ENCODE measurements around the gene TRNAU1AP. TPM values are rescaled to one million over a fixed set of nuclear protein-coding genes. Genes with fewer than 3 reads are reported as not detected.
"Not testable (repeated sequence)": the region's sequence is repeated elsewhere in the genome, so short reads cannot be mapped to it uniquely, and the experiment has no call there.

The TRNAU1AP gene
- total RNA-seq, 2 donors from 2014 or later: 22.1 to 28.6 TPM

DNA sequence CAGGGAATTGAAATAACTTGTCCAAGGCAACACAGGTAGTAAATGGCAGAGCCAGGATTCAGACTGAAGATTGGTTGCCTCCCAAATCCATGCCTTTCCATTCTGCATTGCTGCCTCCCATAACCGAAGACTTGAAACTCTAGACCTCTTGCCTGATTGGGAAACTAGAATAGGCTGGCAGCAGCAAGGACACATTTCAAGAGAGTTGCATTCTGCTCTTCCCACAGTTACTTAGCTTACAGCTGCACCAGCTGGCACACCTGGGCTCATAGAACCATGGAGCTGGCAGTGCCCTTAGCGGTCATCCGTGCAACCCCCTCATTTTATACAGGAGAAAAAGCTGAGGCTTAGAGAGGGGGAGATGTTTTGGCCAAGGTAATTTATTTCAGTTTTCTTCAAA, 8.0 kb downstream of the TRNAU1AP start:
- H3K4me1 ChIP-seq: no peaks in the 10 kb centered on the region
- no peak overlapping the region for H3K9ac ChIP-seq (ENCODE audit: low read depth in 2 of 2, low read length in 2 of 2)
- no peaks in the 10 kb centered on the region for H3K36me3 ChIP-seq
- DNase-seq: no peak
- no peaks in the 10 kb centered on the region for H3K27me3 ChIP-seq
- H3K4me3 ChIP-seq: no peak overlapping the region
- no peaks in the 10 kb centered on the region for H3K9me3 ChIP-seq
- no peak overlapping the region for H3K27ac ChIP-seq
- intact Hi-C loops (cut with DNase I): no loop called here
- no peak for TF ChIP-seq CTCF (IDR thresholded peaks at IDR 0.05)

- no peak for DNase-seq
- intact Hi-C loops (cut with DNase I): no loop called here
- H3K36me3 ChIP-seq: no peaks in the 10 kb centered on the region
Measured at GRCh38 chr1:28564310-28564709, 11.4 kb downstream of the TRNAU1AP start.

DNA sequence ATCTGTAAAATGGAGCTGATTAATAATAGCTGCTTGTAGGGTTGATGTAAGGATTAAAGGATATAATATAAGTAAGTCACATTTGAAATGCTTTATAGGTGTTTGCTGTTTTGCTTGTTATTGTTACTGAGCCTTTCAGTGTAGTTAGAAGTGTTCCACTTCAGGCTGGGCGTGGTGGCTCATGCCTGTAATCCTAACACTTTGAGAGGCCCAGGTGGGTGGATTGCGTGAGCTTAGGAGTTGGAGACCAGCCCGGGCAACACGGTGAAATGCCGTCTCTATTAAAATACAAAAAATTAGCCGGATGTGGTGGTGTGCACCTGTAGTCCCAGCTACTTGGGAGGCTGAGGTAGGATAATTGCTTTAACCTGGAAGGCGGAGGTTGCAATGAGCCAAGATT, 12.2 kb downstream of the TRNAU1AP start:
- Histone ChIP-seq H3K9ac (ENCODE audit: low read depth in 2 of 2, low read length in 2 of 2) (no peak overlapping the region), H3K9me3 (no peaks in the 10 kb centered on the region), H3K4me1 (no peaks in the 10 kb centered on the region), H3K27me3 (no peaks in the 10 kb centered on the region), H3K36me3 (no peaks in the 10 kb centered on the region), H3K27ac (no peak overlapping the region), H3K4me3 (no peak overlapping the region)
- no peak for DNase-seq
- TF ChIP-seq CTCF (IDR thresholded peaks at IDR 0.05): no peak
- intact Hi-C loops (cut with DNase I): no loop called here

More at GRCh38 chr1:28564310-28564709, 11.4 kb downstream of the TRNAU1AP start:
- Histone ChIP-seq H3K27ac (no peak overlapping the region), H3K4me3 (no peak overlapping the region), H3K27me3 (no peaks in the 10 kb centered on the region), H3K9me3 (no peaks in the 10 kb centered on the region), H3K9ac (ENCODE audit: low read depth in 2 of 2, low read length in 2 of 2) (no peak overlapping the region), H3K4me1 (no peaks in the 10 kb centered on the region)
- no peak for TF ChIP-seq CTCF (IDR thresholded peaks at IDR 0.05)

DNA sequence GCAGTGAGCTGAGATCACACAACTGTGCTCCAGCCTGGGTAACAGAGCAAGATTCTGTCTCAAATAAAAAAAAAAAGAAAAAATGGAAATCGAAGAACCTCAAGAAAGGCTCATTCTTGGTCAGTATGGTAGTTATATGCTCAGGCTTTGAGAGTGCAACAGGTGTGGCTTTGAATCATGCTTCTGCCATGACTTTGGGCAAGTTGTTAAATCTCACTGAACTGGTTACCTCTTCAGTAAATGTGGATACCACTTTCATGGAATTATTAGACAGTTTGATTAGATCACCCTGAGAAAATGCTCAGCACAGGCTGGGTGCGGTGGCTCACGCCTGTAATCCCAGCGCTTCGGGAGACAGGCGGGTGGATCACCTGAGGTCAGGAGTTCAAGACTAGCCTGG, 12.8 kb downstream of the TRNAU1AP start:
- Histone ChIP-seq H3K9me3 (no peaks in the 10 kb centered on the region), H3K9ac (ENCODE audit: low read depth in 2 of 2, low read length in 2 of 2) (no peak overlapping the region), H3K4me1 (no peaks in the 10 kb centered on the region), H3K4me3 (no peak overlapping the region), H3K36me3 (no peaks in the 10 kb centered on the region), H3K27me3 (no peaks in the 10 kb centered on the region), H3K27ac (no peak overlapping the region)
- intact Hi-C loops (cut with DNase I): no loop called here
- no peak for DNase-seq
- TF ChIP-seq CTCF (IDR thresholded peaks at IDR 0.05): no peak

DNA sequence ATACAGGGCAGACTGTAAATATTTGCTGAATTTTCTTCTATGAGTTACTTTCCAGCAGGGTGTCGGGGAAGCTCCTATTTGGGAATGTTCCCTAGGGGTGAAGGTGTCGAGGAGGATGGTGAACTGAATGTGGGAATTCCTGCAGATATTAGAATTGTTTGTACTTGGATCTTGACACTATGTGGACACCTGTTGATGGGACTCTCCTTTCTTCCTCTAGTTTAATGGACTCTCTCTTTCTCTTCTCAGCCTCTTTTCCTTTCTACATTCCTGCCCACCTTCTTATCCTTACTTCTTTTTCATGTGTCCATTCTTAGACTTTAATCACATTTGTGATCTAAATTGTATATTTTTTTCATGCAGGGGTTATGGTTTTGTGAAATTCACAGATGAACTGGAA, 14.0 kb downstream of the TRNAU1AP start:
- intact Hi-C loops (cut with DNase I): no loop called here
- no peaks in the 10 kb centered on the region for H3K36me3 ChIP-seq
- no peak for DNase-seq
- no peak overlapping the region for H3K27ac ChIP-seq
- H3K27me3 ChIP-seq: no peaks in the 10 kb centered on the region
- H3K4me1 ChIP-seq: no peaks in the 10 kb centered on the region
- no peak for TF ChIP-seq CTCF (IDR thresholded peaks at IDR 0.05)
- H3K4me3 ChIP-seq: no peak overlapping the region
- H3K9me3 ChIP-seq: no peaks in the 10 kb centered on the region
- H3K9ac ChIP-seq (ENCODE audit: low read depth in 2 of 2, low read length in 2 of 2): no peak overlapping the region

- Histone ChIP-seq H3K9me3 (no peaks in the 10 kb centered on the region), H3K27me3 (no peaks in the 10 kb centered on the region), H3K4me1 (no peaks in the 10 kb centered on the region), H3K9ac (ENCODE audit: low read depth in 2 of 2, low read length in 2 of 2) (no peak overlapping the region), H3K27ac (no peak overlapping the region), H3K36me3 (no peaks in the 10 kb centered on the region), H3K4me3 (no peak overlapping the region)
- DNase-seq: no peak
- intact Hi-C loops (cut with DNase I): no loop called here
- TF ChIP-seq CTCF (IDR thresholded peaks at IDR 0.05): no peak
Measured at GRCh38 chr1:28571911-28572310, 19.0 kb downstream of the TRNAU1AP start.

- H3K27me3 ChIP-seq; H3K9me3 ChIP-seq; intact Hi-C loops (cut with DNase I); H3K4me3 ChIP-seq; H3K9ac ChIP-seq (ENCODE audit: low read depth in 2 of 2, low read length in 2 of 2); DNase-seq; H3K27ac ChIP-seq; H3K36me3 ChIP-seq; H3K4me1 ChIP-seq: not testable (repeated sequence)
Measured at GRCh38 chr1:28572891-28573290, 20.0 kb downstream of the TRNAU1AP start.

Measured in colonic mucosa (tissue), 4 donors.